Stimulated activated CD8-positive, alpha-beta memory T cell treated with anti-CD3 and anti-CD28 coated beads, Interleukin-15, amount 100 ng/mL, for 1 hour (primary cell): ENCODE measurements around the gene RHBDF2.

ENCODE experiments used
- DNase-seq: peaks from one replicate; pipeline ENCODE4 v3.0.0-alpha.2; 2020; ENCODE audit warnings: low read depth

Gene RHBDF2

GRCh38 chr17:76500747-76501017 is 541 bp downstream of the RHBDF2 start:
- DNase-seq, result no peak

- DNase-seq, result no peak
Measured at GRCh38 chr17:76500074-76500746, 1.0 kb downstream of the RHBDF2 start.

- DNase-seq, result no peak
Measured at GRCh38 chr17:76499267-76499667, 2.0 kb downstream of the RHBDF2 start.

- DNase-seq, result no peak
Measured at GRCh38 chr17:76498876-76499251, 2.4 kb downstream of the RHBDF2 start.

- DNase-seq, result no peak
Measured at GRCh38 chr17:76497979-76498875, 3.0 kb downstream of the RHBDF2 start.

GRCh38 chr17:76497699-76497978 is 3.6 kb downstream of the RHBDF2 start:
- DNase-seq, result no peak

- DNase-seq, result no peak
Measured at GRCh38 chr17:76496464-76496863, 4.8 kb downstream of the RHBDF2 start.

- DNase-seq, result no peak
Measured at GRCh38 chr17:76495663-76496400, 5.4 kb downstream of the RHBDF2 start.

GRCh38 chr17:76493505-76494167 is 7.6 kb downstream of the RHBDF2 start:
- no peak for DNase-seq

GRCh38 chr17:76492989-76493501 is 8.2 kb downstream of the RHBDF2 start:
- no peak for DNase-seq

GRCh38 chr17:76492123-76492988 is 8.9 kb downstream of the RHBDF2 start:
- no peak for DNase-seq

- DNase-seq, result no peak
Measured at GRCh38 chr17:76491271-76492122, 9.7 kb downstream of the RHBDF2 start.

GRCh38 chr17:76490112-76490710 is 11.0 kb downstream of the RHBDF2 start:
- no peak for DNase-seq

GRCh38 chr17:76487451-76488192 is 13.6 kb downstream of the RHBDF2 start:
- no peak for DNase-seq

- no peak for DNase-seq
Measured at GRCh38 chr17:76485569-76485968, 15.7 kb downstream of the RHBDF2 start.

GRCh38 chr17:76484228-76484725 is 16.9 kb downstream of the RHBDF2 start:
- DNase-seq, result no peak

- DNase-seq, result no peak
Measured at GRCh38 chr17:76481071-76481655, 20.1 kb downstream of the RHBDF2 start.

- no peak for DNase-seq
Measured at GRCh38 chr17:76480632-76481031, 20.6 kb downstream of the RHBDF2 start.
